ENCODE results near the gene FRMD4A. TPM values are rescaled to one million over a fixed set of nuclear protein-coding genes. Genes with fewer than 3 reads are reported as not detected.

Gene FRMD4A
- total RNA-seq, 4 donors from 2014 or later: 13.7 to 27.2 (median 19.6) TPM

- no peak overlapping the region for H3K4me3 ChIP-seq
- no peak for ATAC-seq
- 80% methylated on average over 2 of the region's 2 CpGs for WGBS, 2 donors (ENCODE audit: low coverage in 1 of 2)
- no peaks in the 10 kb centered on the region for H3K36me3 ChIP-seq
- no peak overlapping the region for H3K27ac ChIP-seq
- TF ChIP-seq POLR2A (IDR thresholded peaks at IDR 0.05): no peak
- TF ChIP-seq EP300 (IDR thresholded peaks at IDR 0.05): no peak
- no peak for TF ChIP-seq CTCF (IDR thresholded peaks at IDR 0.05)
- no peak for TF ChIP-seq POLR2AphosphoS5 (IDR thresholded peaks at IDR 0.05)
- H3K27me3 ChIP-seq: no peaks in the 10 kb centered on the region
- no peaks in the 10 kb centered on the region for H3K9me3 ChIP-seq
- H3K4me1 ChIP-seq: peaks cover 0 to 12% (median 0%) of the 10 kb centered on the region in 3 donors
Measured at GRCh38 chr10:14060320-14061070, 270.2 kb downstream of the FRMD4A start.

- Histone ChIP-seq H3K4me3 (no peak overlapping the region), H3K9me3 (peaks cover 0 to 6% (median 0%) of the 10 kb centered on the region in 3 donors), H3K36me3 (no peaks in the 10 kb centered on the region), H3K27me3 (no peaks in the 10 kb centered on the region), H3K27ac (peak overlapping the region in 3 of 4 donors; percentile 27 to 50 (median 33)), H3K4me1 (no peaks in the 10 kb centered on the region)
- WGBS, 2 donors (ENCODE audit: low coverage in 1 of 2): 50 to 63% methylated on average over 2 to 6 of the region's 6 CpGs
- TF ChIP-seq CTCF (IDR thresholded peaks at IDR 0.05) (no peak), POLR2AphosphoS5 (IDR thresholded peaks at IDR 0.05) (peak; percentile 29), POLR2A (IDR thresholded peaks at IDR 0.05) (no peak), EP300 (IDR thresholded peaks at IDR 0.05) (no peak)
- peak; percentile 90 for ATAC-seq
Measured at GRCh38 chr10:14056610-14057332, 274.0 kb downstream of the FRMD4A start.

- H3K27me3 ChIP-seq: no peaks in the 10 kb centered on the region
- WGBS, 2 donors (ENCODE audit: low coverage in 1 of 2): 78% methylated on average over 5 of the region's 5 CpGs; no CpG with 5 or more reads in 1 of the 2 donors
- no peaks in the 10 kb centered on the region for H3K4me1 ChIP-seq
- H3K9me3 ChIP-seq: peaks cover 0 to 7% (median 0%) of the 10 kb centered on the region in 3 donors
- no peaks in the 10 kb centered on the region for H3K36me3 ChIP-seq
- ATAC-seq: no peak
- H3K4me3 ChIP-seq: no peak overlapping the region
- no peak overlapping the region for H3K27ac ChIP-seq
- TF ChIP-seq POLR2A (IDR thresholded peaks at IDR 0.05) (no peak), POLR2AphosphoS5 (IDR thresholded peaks at IDR 0.05) (no peak), CTCF (IDR thresholded peaks at IDR 0.05) (no peak), EP300 (IDR thresholded peaks at IDR 0.05) (no peak)
Measured at GRCh38 chr10:14052931-14053330, 277.8 kb downstream of the FRMD4A start.

- ATAC-seq: no peak
- H3K27ac ChIP-seq: no peak overlapping the region
- TF ChIP-seq POLR2A (IDR thresholded peaks at IDR 0.05) (no peak), CTCF (IDR thresholded peaks at IDR 0.05) (no peak), POLR2AphosphoS5 (IDR thresholded peaks at IDR 0.05) (no peak), EP300 (IDR thresholded peaks at IDR 0.05) (no peak)
- H3K36me3 ChIP-seq: no peaks in the 10 kb centered on the region
- H3K9me3 ChIP-seq: peaks cover 0 to 7% (median 0%) of the 10 kb centered on the region in 3 donors
- WGBS, 2 donors (ENCODE audit: low coverage in 1 of 2): 72 to 88% methylated on average over 2 to 3 of the region's 4 CpGs
- H3K4me1 ChIP-seq: no peaks in the 10 kb centered on the region
- H3K4me3 ChIP-seq: no peak overlapping the region
- H3K27me3 ChIP-seq: no peaks in the 10 kb centered on the region
Measured at GRCh38 chr10:14050598-14050997, 280.1 kb downstream of the FRMD4A start.
